H1 (cell line): Measurements from ENCODE around the gene MTF2. TPM values are rescaled to one million over a fixed set of nuclear protein-coding genes. Genes with fewer than 3 reads are reported as not detected.

Experiments used
- CTCF ChIA-PET: fragments of 300-600 bp; sonication (Branson Sonifier 250); formaldehyde crosslinking; loops from one replicate; lab custom pipeline; 2021; ENCODE audit not compliant: partially characterized antibody; lab: Charles Lee
- POLR2A ChIA-PET: fragments of 300-600 bp; sonication (Branson Sonifier 250); formaldehyde crosslinking; loops from one replicate; lab custom pipeline; 2021; ENCODE audit warnings: inconsistent platforms; ENCODE audit not compliant: partially characterized antibody; lab: Charles Lee
- DNase-seq, 2 experiments: peaks; one replicate each; pipeline versions ENCODE4 v3.0.0 to v3.0.0-alpha.2; 2010 to 2022; ENCODE audit warnings: low spot score in 2 of 2, low read depth in 1 of 2, mixed read lengths in 1 of 2
- FAIRE-seq: peaks from 2 replicates; lab custom pipeline; 2011; peaks lifted over from hg19 to GRCh38; lab: Jason Lieb, UNC
- H2AFZ ChIP-seq: 2 replicates; pipeline ENCODE4 v1.8.1; 2012; ENCODE audit warnings: low read length, inconsistent platforms
- H2AK5ac ChIP-seq: 2 replicates; pipeline ENCODE4 v1.6.1; 2013; ENCODE audit warnings: low read depth, low read length
- H2BK120ac ChIP-seq: replicated peaks from 2 replicates; pipeline ENCODE3; 2013; ENCODE audit warnings: low read depth, low read length, inconsistent platforms
- H2BK12ac ChIP-seq: 2 replicates; pipeline ENCODE4 v1.6.1; 2013; ENCODE audit warnings: low read depth, low read length
- H2BK15ac ChIP-seq: 2 replicates; pipeline ENCODE4 v1.6.1; 2013; ENCODE audit warnings: low read length
- H2BK20ac ChIP-seq: 2 replicates; pipeline ENCODE4 v1.6.1; 2013; ENCODE audit warnings: low read length
- H2BK5ac ChIP-seq: 2 replicates; pipeline ENCODE4 v1.6.1; 2013; ENCODE audit warnings: low read depth, low read length
- H3K14ac ChIP-seq: 2 replicates; pipeline ENCODE4 v1.6.1; 2013; ENCODE audit warnings: inconsistent platforms; ENCODE audit not compliant: insufficient read length
- H3K18ac ChIP-seq: 2 replicates; pipeline ENCODE4 v1.6.1; 2013; ENCODE audit warnings: low read length; ENCODE audit errors: extremely low read depth
- H3K23ac ChIP-seq: 2 replicates; pipeline ENCODE4 v1.6.1; 2013; ENCODE audit warnings: inconsistent platforms; ENCODE audit not compliant: insufficient read length
- H3K23me2 ChIP-seq: 2 replicates; pipeline ENCODE4 v1.6.1; 2013; ENCODE audit warnings: low read depth, low read length
- H3K27ac ChIP-seq: 2 replicates; pipeline ENCODE4 v1.6.1; 2011; ENCODE audit warnings: low read depth, low read length, inconsistent platforms
- H3K27me3 ChIP-seq, 4 experiments: replicated peaks in 1 of 4; 1 replicate in 1 of 4; 2 replicates in 3 of 4; pipeline versions ENCODE4 v1.6.1 to v1.8.1; 2011 to 2013; ENCODE audit warnings: low read length in 3 of 4, mild to moderate bottlenecking in 3 of 4, inconsistent platforms in 2 of 4, mixed read lengths in 2 of 4, moderate library complexity in 1 of 4; ENCODE audit not compliant: control insufficient read depth in 3 of 4, insufficient read depth in 3 of 4; ENCODE audit errors: extremely low read depth in 1 of 4
- H3K36me3 ChIP-seq, 4 experiments: 2 replicates each; pipeline versions ENCODE4 v1.6.1 to v1.8.1; 2011 to 2013; ENCODE audit warnings: mild to moderate bottlenecking in 4 of 4, low read length in 3 of 4, moderate library complexity in 2 of 4, control low read depth in 1 of 4, inconsistent platforms in 1 of 4; ENCODE audit not compliant: insufficient read depth in 4 of 4, control insufficient read depth in 2 of 4
- H3K4ac ChIP-seq: replicated peaks from 2 replicates; pipeline ENCODE3; 2013; ENCODE audit warnings: low read length, low read depth, mixed read lengths, inconsistent platforms; ENCODE audit not compliant: insufficient read length
- H3K4me1 ChIP-seq, 4 experiments: replicated peaks in 1 of 4; 1 replicate in 1 of 4; 2 replicates in 3 of 4; pipeline versions ENCODE4 v1.6.1 to v1.8.1; 2011 to 2013; ENCODE audit warnings: low read length in 3 of 4, inconsistent platforms in 2 of 4, mixed read lengths in 1 of 4; ENCODE audit not compliant: insufficient read depth in 4 of 4, control insufficient read depth in 3 of 4
- H3K4me2 ChIP-seq, 2 experiments: 2 replicates each; pipeline versions ENCODE4 v1.6.1 to v1.8.1; 2011 to 2013; ENCODE audit warnings: low read depth in 2 of 2, low read length in 2 of 2, control low read depth in 1 of 2, inconsistent platforms in 1 of 2, mild to moderate bottlenecking in 1 of 2; ENCODE audit not compliant: insufficient read depth in 1 of 2
- H3K4me3 ChIP-seq, 4 experiments: fragments of 200-600, 300-600 bp in 1 of 4; sonication (generic), shearing (Covaris generic), sonication (Bioruptor Twin) in 1 of 4; 2 replicates each; pipeline versions ENCODE4 v1.5.1 to v1.8.1; 2011 to 2016; ENCODE audit warnings: low read length in 4 of 4, low read depth in 3 of 4, control low read depth in 2 of 4, inconsistent platforms in 2 of 4, mild to moderate bottlenecking in 2 of 4, mixed read lengths in 1 of 4, moderate library complexity in 1 of 4; ENCODE audit not compliant: insufficient read depth in 2 of 4; ENCODE audit errors: extremely low read depth in 1 of 4
- H3K56ac ChIP-seq: replicated peaks from 2 replicates; pipeline ENCODE3; 2013; ENCODE audit warnings: low read depth, mild to moderate bottlenecking, mixed read lengths, low read length, inconsistent platforms; ENCODE audit not compliant: insufficient read length
- H3K79me1 ChIP-seq: 2 replicates; pipeline ENCODE4 v1.6.1; 2013; ENCODE audit warnings: low read depth, low read length, control low read depth
- H3K79me2 ChIP-seq, 2 experiments: 2 replicates each; pipeline versions ENCODE4 v1.6.1 to v1.8.1; 2012 to 2013; ENCODE audit warnings: low read length in 2 of 2, mild to moderate bottlenecking in 2 of 2, inconsistent platforms in 1 of 2; ENCODE audit not compliant: insufficient read depth in 2 of 2, control insufficient read depth in 1 of 2
- H3K9ac ChIP-seq, 4 experiments: replicated peaks in 1 of 4; 1 replicate in 1 of 4; 2 replicates in 3 of 4; pipeline versions ENCODE4 v1.6.1 to v1.8.1; 2011 to 2013; ENCODE audit warnings: low read depth in 3 of 4, low read length in 3 of 4, control low read depth in 2 of 4, mild to moderate bottlenecking in 2 of 4, moderate library complexity in 2 of 4, inconsistent platforms in 1 of 4; ENCODE audit errors: extremely low read depth in 1 of 4
- H3K9me3 ChIP-seq, 2 experiments: 2 replicates each; pipeline versions ENCODE4 v1.6.1 to v1.8.1; 2012 to 2013; ENCODE audit warnings: mild to moderate bottlenecking in 2 of 2, moderate library complexity in 2 of 2, control low read depth in 1 of 2, inconsistent platforms in 1 of 2, low read depth in 1 of 2, low read length in 1 of 2, mixed read lengths in 1 of 2; ENCODE audit not compliant: insufficient read depth in 2 of 2
- H4K20me1 ChIP-seq, 2 experiments: replicated peaks in 1 of 2; 2 replicates each; pipeline versions ENCODE3 to v1.8.1; 2011 to 2013; ENCODE audit warnings: inconsistent platforms in 2 of 2, low read length in 2 of 2, mild to moderate bottlenecking in 1 of 2; ENCODE audit not compliant: insufficient read depth in 2 of 2, control insufficient read depth in 1 of 2
- H4K5ac ChIP-seq: 2 replicates; pipeline ENCODE4 v1.6.1; 2013; ENCODE audit warnings: low read length, low read depth, mixed read lengths, inconsistent platforms; ENCODE audit not compliant: insufficient read length
- H4K8ac ChIP-seq: 2 replicates; pipeline ENCODE4 v1.8.0; 2013; ENCODE audit warnings: mild to moderate bottlenecking, moderate library complexity, low read length, inconsistent platforms; ENCODE audit not compliant: insufficient read depth; ENCODE audit errors: extremely low read depth
- H4K91ac ChIP-seq: replicated peaks from 2 replicates; pipeline ENCODE3; 2013; ENCODE audit warnings: low read length, mixed read lengths, inconsistent platforms; ENCODE audit not compliant: insufficient read length
- CBX5 ChIP-seq: fragments of 300-800, 300-1000 bp; sonication (generic); IDR thresholded peaks from 2 replicates; pipeline ENCODE4 v1.7.1; 2016; ENCODE audit warnings: antibody characterized with exemption, low read length, low read depth
- CTCF ChIP-seq, 3 experiments: IDR thresholded peaks; 1 replicate in 2 of 3; 2 replicates in 1 of 3; pipeline versions ENCODE4 v1.5.1 to v1.6.1; 2011; ENCODE audit warnings: low read length in 3 of 3, mild to moderate bottlenecking in 3 of 3, inconsistent platforms in 2 of 3, low read depth in 1 of 3, moderate library complexity in 1 of 3; ENCODE audit not compliant: insufficient read depth in 1 of 3; ENCODE audit errors: control extremely low read depth in 1 of 3
- HDAC2 ChIP-seq, 2 experiments: fragments of 300-600 bp in 1 of 2; sonication (generic) in 1 of 2; IDR thresholded peaks; 2 replicates each; pipeline ENCODE4 v1.6.1; 2011 to 2012; ENCODE audit warnings: low read depth in 2 of 2, low read length in 2 of 2, mild to moderate bottlenecking in 2 of 2, moderate library complexity in 2 of 2, borderline replicate concordance in 1 of 2, inconsistent platforms in 1 of 2
- JUN ChIP-seq: IDR thresholded peaks from 2 replicates; pipeline ENCODE4 v1.6.1; 2011; ENCODE audit warnings: low read depth, mild to moderate bottlenecking, improper control_type of control experiment, low read length
- JUND ChIP-seq: IDR thresholded peaks from 2 replicates; pipeline ENCODE4 v1.6.1; 2011; ENCODE audit warnings: mild to moderate bottlenecking, improper control_type of control experiment, low read length
- KDM1A ChIP-seq: fragments of 200-600, 300-600 bp; sonication (generic); IDR thresholded peaks from 2 replicates; pipeline ENCODE4 v1.7.1; 2016; ENCODE audit warnings: mild to moderate bottlenecking, low read length, borderline replicate concordance
- POLR2A ChIP-seq, 2 experiments: IDR thresholded peaks; 1 replicate in 1 of 2; 2 replicates in 1 of 2; pipeline ENCODE4 v1.6.1; 2011; ENCODE audit warnings: low read depth in 2 of 2, low read length in 2 of 2, mild to moderate bottlenecking in 2 of 2; ENCODE audit errors: control extremely low read depth in 1 of 2
- RFX5 ChIP-seq: IDR thresholded peaks from 2 replicates; pipeline ENCODE4 v1.6.1; 2011; ENCODE audit warnings: low read depth, low read length, improper control_type of control experiment, borderline replicate concordance
- SAP30 ChIP-seq: fragments of 300-600 bp; sonication (generic); IDR thresholded peaks from 2 replicates; pipeline ENCODE4 v1.7.1; 2012; ENCODE audit warnings: low read length, moderate library complexity, mild to moderate bottlenecking, inconsistent platforms; ENCODE audit not compliant: insufficient read depth, insufficient replicate concordance
- SIN3A ChIP-seq, 2 experiments: IDR thresholded peaks in 1 of 2; conservative IDR thresholded peaks in 1 of 2; 2 replicates each; pipeline ENCODE4 v1.6.1; 2011 to 2012; ENCODE audit warnings: low read length in 2 of 2, improper control_type of control experiment in 1 of 2, low read depth in 1 of 2, mild to moderate bottlenecking in 1 of 2
- SP1 ChIP-seq: IDR thresholded peaks from 2 replicates; pipeline ENCODE4 v1.6.1; 2011; ENCODE audit warnings: low read depth, low read length
- WGBS, 2 experiments: shearing (Covaris generic) in 1 of 2; methylation state at CpG; one replicate each; pipeline versions ENCODE4 v1.1.6 to v1.1.7; 2013 to 2015; ENCODE audit warnings: low lambda C conversion rate in 2 of 2, mixed read lengths in 2 of 2, inconsistent platforms in 1 of 2, low coverage in 1 of 2, missing lambda C conversion rate in 1 of 2; ENCODE audit not compliant: insufficient replicate concordance in 2 of 2, insufficient coverage in 1 of 2, insufficient read length in 1 of 2; ENCODE audit errors: extremely low coverage in 1 of 2, missing lambda C conversion rate in 1 of 2; 5-methylcytosine and 5-hydroxymethylcytosine counted together
- polyA plus RNA-seq, 7 experiments: library from polyadenylated mRNA; depleted of rRNA in 3 of 7; stranded (reverse) in 5 of 7; unstranded in 2 of 7; fragments of >200 nt in 5 of 7; fragments of 200-250 nt in 2 of 7; gene quantifications; 1 replicate in 5 of 7; 2 replicates in 1 of 7; 4 replicates in 1 of 7; pipeline versions ENCODE4 v1.2.1 to v1.2.3, GENCODE V29; 2011 to 2013; ENCODE audit warnings: missing spikeins in 2 of 7, mixed read lengths in 2 of 7
- total RNA-seq: library from RNA; stranded (reverse); fragmentation: NEBNext Ultra II Directional; extraction: Animal tissue kit (Norgen Biotek cat#: 25700); gene quantifications from 2 replicates; pipeline ENCODE4 v1.2.1, GENCODE V29; 2021

MTF2 gene
- total and polyA plus RNA-seq, 2 of the 8 experiments (the other 6 are each of a cell fraction or from before 2014, with no cell fraction given) = 72.1 to 102 TPM

GRCh38 chr1:93056214-93056613 is 22.9 kb upstream of the MTF2 start:
- FAIRE-seq (peak; percentile 81), DNase-seq (peak; percentile 3 to 51)
- Histone ChIP-seq H2BK12ac (no peak overlapping the region), H3K23ac (no peak overlapping the region), H2BK20ac (no peak overlapping the region), H4K5ac (no peak overlapping the region), H3K4ac (no peak overlapping the region), H3K23me2 (no peaks in the 10 kb centered on the region), H3K79me2 (no peaks in the 10 kb centered on the region), H4K20me1 (peaks cover 2% of the 10 kb centered on the region in 2 experiments), H3K18ac (no peak overlapping the region), H4K91ac (no peak overlapping the region), H3K27me3 (no peaks in the 10 kb centered on the region), H3K36me3 (no peaks in the 10 kb centered on the region), H3K4me2 (no peak overlapping the region), H2BK5ac (no peak overlapping the region), H3K4me1 (no peaks in the 10 kb centered on the region), H4K8ac (no peak overlapping the region), H3K27ac (no peak overlapping the region), H3K4me3 (no peak overlapping the region), H3K9me3 (no peaks in the 10 kb centered on the region), H3K14ac (no peak overlapping the region), H2AFZ (no peak overlapping the region), H2AK5ac (no peak overlapping the region), H3K9ac (no peak overlapping the region), H2BK15ac (no peak overlapping the region), H2BK120ac (no peak overlapping the region), H3K56ac (no peak overlapping the region), H3K79me1 (no peaks in the 10 kb centered on the region)
- 46% methylated on average over 4 of the region's 4 CpGs; no CpG with 5 or more reads in 1 of the 2 experiments for WGBS, 2 experiments
- ChIA-PET CTCF (interaction anchor here (0.6 to 2.1 kb wide), 7 partner anchors 10 to 469 kb away, joined by 3 to 7 read pairs (median 4); no protein-coding TSS in a partner anchor), POLR2A (no interaction called here)
- TF ChIP-seq HDAC2 (IDR thresholded peaks at IDR 0.05; ENCODE audit: borderline replicate concordance in 1 of 2, low read depth in 2 of 2, low read length in 2 of 2) = peak in 1 of 2 experiments; percentile 28; a peak in 1 of 4 replicates
- TF ChIP-seq JUND = no peak
- peak; percentile 88 to 93; a peak in 3 of 4 replicates for TF ChIP-seq SIN3A (conservative IDR thresholded peaks at IDR 0.05 in 1 of 2, IDR thresholded peaks at IDR 0.05 in 1 of 2; ENCODE audit: low read depth in 1 of 2, low read length in 2 of 2)
- no peak for TF ChIP-seq CBX5
- TF ChIP-seq SP1 = no peak
- TF ChIP-seq SAP30 = no peak
- TF ChIP-seq RFX5 = no peak
- no peak for TF ChIP-seq KDM1A
- TF ChIP-seq CTCF (IDR thresholded peaks at IDR 0.05; ENCODE audit: control extremely low read depth in 1 of 3, insufficient read depth in 1 of 3, low read depth in 1 of 3, low read length in 3 of 3) = peak in 2 of 3 experiments; percentile 12 to 16; a peak in 2 of 4 replicates
- no peak for TF ChIP-seq POLR2A (IDR thresholded peaks at IDR 0.05; ENCODE audit: control extremely low read depth in 1 of 2, low read depth in 2 of 2, low read length in 2 of 2)
- no peak for TF ChIP-seq JUN
